GM10266 (cell line): ENCODE measurements around the gene NOXO1.

Source experiments
- DNase-seq: peaks from one replicate; pipeline ENCODE4 v3.0.0; 2012; ENCODE audit errors: extremely low spot score
- CTCF ChIP-seq: IDR thresholded peaks from 2 replicates; pipeline ENCODE4 v1.5.1; 2012; ENCODE audit warnings: mild to moderate bottlenecking, low read depth; ENCODE audit not compliant: control insufficient read depth, insufficient read depth; ENCODE audit errors: missing control alignments

NOXO1 gene

GRCh38 chr16:2026461-2027023 lies 45.3 kb upstream of the NOXO1 start, which contains the start of gene NHERF2:
NHERF2 (plus strand) TSS chr16:2026902; CDS start chr16:2027006, 104 bp downstream.
- peak; percentile 65 for DNase-seq
- TF ChIP-seq CTCF, result no peak

GRCh38 chr16:2025878-2026460 lies 44.7 kb upstream of the NOXO1 start:
- no peak for TF ChIP-seq CTCF
- DNase-seq, result no peak

GRCh38 chr16:2025251-2025650 lies 44.0 kb upstream of the NOXO1 start:
- TF ChIP-seq CTCF, result no peak
- no peak for DNase-seq

- no peak for DNase-seq
- no peak for TF ChIP-seq CTCF
Observed at GRCh38 chr16:2024032-2024420, 42.8 kb upstream of the NOXO1 start.

GRCh38 chr16:2023092-2024031 lies 42.1 kb upstream of the NOXO1 start:
- peak; percentile 99 for DNase-seq
- TF ChIP-seq CTCF, result peak; percentile 98

GRCh38 chr16:2022723-2023091 lies 41.4 kb upstream of the NOXO1 start:
- TF ChIP-seq CTCF, result no peak
- no peak for DNase-seq
